GM12801 (cell line): ENCODE results near the gene RAB30.

Experiments
- CTCF ChIP-seq: IDR thresholded peaks from one replicate; pipeline ENCODE4 v1.5.1; 2011; ENCODE audit warnings: control low read depth; ENCODE audit not compliant: insufficient read length; ENCODE audit errors: extremely low read depth

Gene RAB30

GRCh38 chr11:83070044-83070701 lies 1.5 kb downstream of the RAB30 start:
- no peak for TF ChIP-seq CTCF

- TF ChIP-seq CTCF, result no peak
Observed at GRCh38 chr11:83069441-83070043, 2.2 kb downstream of the RAB30 start.

- TF ChIP-seq CTCF, result no peak
Observed at GRCh38 chr11:83068568-83068967, 3.1 kb downstream of the RAB30 start.

GRCh38 chr11:83064011-83064410 lies 7.7 kb downstream of the RAB30 start:
- TF ChIP-seq CTCF, result no peak

GRCh38 chr11:83063073-83063754 lies 8.5 kb downstream of the RAB30 start:
- TF ChIP-seq CTCF, result no peak

GRCh38 chr11:83061883-83062282 lies 9.8 kb downstream of the RAB30 start:
- TF ChIP-seq CTCF, result no peak

GRCh38 chr11:83060965-83061364 lies 10.7 kb downstream of the RAB30 start:
- TF ChIP-seq CTCF, result no peak
